SU-DHL-6 (cell line): Measurements from ENCODE around the gene GPR6.

Experiments used
- CTCF ChIP-seq: fragments of 200-600 bp; sonication (generic); IDR thresholded peaks from one replicate; pipeline ENCODE4 v1.5.1; 2017; ENCODE audit warnings: antibody characterized with exemption, mild to moderate bottlenecking, low read length, moderate library complexity; ENCODE audit not compliant: insufficient read depth, poor library complexity, severe bottlenecking
- EZH2phosphoT487 ChIP-seq: fragments of 200-600 bp; sonication (generic), shearing (Covaris generic); conservative IDR thresholded peaks from 2 replicates; pipeline ENCODE4 v1.6.1; 2018; ENCODE audit warnings: mild to moderate bottlenecking, antibody characterized with exemption, low read length, moderate library complexity, mixed read lengths

- TF ChIP-seq EZH2phosphoT487 = no peak
- TF ChIP-seq CTCF = no peak
These were observed 13.2 kb upstream of the GPR6 start for GRCh38 chr6:109964949-109965348.
